GM23338 (cell line): Measurements from ENCODE around the gene NUP214. TPM values are rescaled to one million over a fixed set of nuclear protein-coding genes. Genes with fewer than 3 reads are reported as not detected.

Experiments used
- ATAC-seq: fragments of 200-7000 bp; cut with Tn5 transposase; 3 replicates; pipeline ENCODE4 v1.9.1; 2020
- DNase-seq: peaks from one replicate; pipeline ENCODE4 v3.0.0-alpha.2; 2015; ENCODE audit warnings: low spot score
- H2AFZ ChIP-seq: fragments of 200-600 bp; sonication (generic); 2 replicates; pipeline ENCODE4 v1.8.0; 2016; ENCODE audit warnings: antibody characterized with exemption, mild to moderate bottlenecking, moderate library complexity
- H3F3A ChIP-seq: fragments of 200-600 bp; sonication (generic); replicated peaks from 2 replicates; pipeline ENCODE4 v1.8.0; 2017; ENCODE audit warnings: antibody characterized with exemption, mixed run types, low read depth
- H3K27ac ChIP-seq: fragments of 200-600 bp; sonication (generic); 2 replicates; pipeline ENCODE4 v1.6.1; 2016; ENCODE audit warnings: low read depth
- H3K27me3 ChIP-seq: fragments of 200-600 bp; sonication (generic); 2 replicates; pipeline ENCODE4 v1.8.0; 2016; ENCODE audit warnings: mild to moderate bottlenecking, mixed run types, moderate library complexity; ENCODE audit not compliant: insufficient read depth
- H3K36me3 ChIP-seq: fragments of 200-600 bp; sonication (generic); 2 replicates; pipeline ENCODE4 v1.8.0; 2016; ENCODE audit warnings: mild to moderate bottlenecking; ENCODE audit not compliant: insufficient read depth
- H3K4me1 ChIP-seq: fragments of 200-600 bp; sonication (generic); 2 replicates; pipeline ENCODE4 v1.8.0; 2016; ENCODE audit warnings: mild to moderate bottlenecking, moderate library complexity; ENCODE audit not compliant: insufficient read depth
- H3K4me2 ChIP-seq: fragments of 200-600 bp; sonication (generic); 2 replicates; pipeline ENCODE4 v1.7.1; 2017; ENCODE audit warnings: mixed run types
- H3K4me3 ChIP-seq: fragments of 200-600 bp; sonication (generic); 2 replicates; pipeline ENCODE4 v1.6.1; 2016; ENCODE audit warnings: mixed run types
- H3K79me2 ChIP-seq: fragments of 200-600 bp; sonication (generic); replicated peaks from 2 replicates; pipeline ENCODE4 v1.8.0; 2017; ENCODE audit warnings: mild to moderate bottlenecking; ENCODE audit not compliant: insufficient read depth
- H3K9me2 ChIP-seq: fragments of 200-600 bp; sonication (generic); 2 replicates; pipeline ENCODE4 v1.8.0; 2017; ENCODE audit not compliant: insufficient read depth
- H4K20me1 ChIP-seq: fragments of 200-600 bp; sonication (generic); replicated peaks from 2 replicates; pipeline ENCODE4 v1.8.0; 2017; ENCODE audit warnings: mild to moderate bottlenecking; ENCODE audit not compliant: insufficient read depth
- H3K27ac Mint-ChIP-seq: 2 replicates; pipeline ENCODE4 v1.8.0; 2020; ENCODE audit warnings: inconsistent platforms, mild to moderate bottlenecking, moderate library complexity, mixed read lengths
- H3K27me3 Mint-ChIP-seq: 3 replicates; pipeline ENCODE4 v1.8.0; 2022; ENCODE audit warnings: low read depth, mild to moderate bottlenecking, moderate library complexity, mixed read lengths, inconsistent platforms; ENCODE audit not compliant: insufficient read depth, poor library complexity
- H3K36me3 Mint-ChIP-seq: 3 replicates; pipeline ENCODE4 v1.8.0; 2021; ENCODE audit warnings: low read depth, mild to moderate bottlenecking, inconsistent platforms, moderate library complexity, mixed read lengths
- H3K4me1 Mint-ChIP-seq: 3 replicates; pipeline ENCODE4 v1.8.0; 2020; ENCODE audit warnings: mild to moderate bottlenecking, inconsistent platforms, mixed read lengths
- H3K4me3 Mint-ChIP-seq: 3 replicates; pipeline ENCODE4 v1.8.0; 2021; ENCODE audit warnings: moderate library complexity, mild to moderate bottlenecking, inconsistent platforms, mixed read lengths
- H3K9me3 Mint-ChIP-seq: 3 replicates; pipeline ENCODE4 v1.8.0; 2020; ENCODE audit warnings: moderate library complexity, mild to moderate bottlenecking, inconsistent platforms, mixed read lengths
- CREB1 ChIP-seq: fragments of 250-450 bp; sonication (Bioruptor Pico); IDR thresholded peaks from 2 replicates; pipeline ENCODE4 v1.5.0; 2020; ENCODE audit warnings: low read depth, mild to moderate bottlenecking, moderate library complexity
- CTCF ChIP-seq, 2 experiments: fragments of 200-600 bp in 1 of 2; sonication (generic) in 1 of 2; conservative IDR thresholded peaks; 2 replicates each; pipeline versions ENCODE4 v1.5.1 to v1.6.1; 2016 to 2017; ENCODE audit warnings: antibody characterized with exemption in 2 of 2, low read depth in 2 of 2, mild to moderate bottlenecking in 2 of 2, moderate library complexity in 1 of 2
- ETS1 ChIP-seq: IDR thresholded peaks from 2 replicates; pipeline ENCODE4 v1.6.1; 2016; ENCODE audit warnings: antibody characterized with exemption
- EZH2 ChIP-seq: fragments of 200-600 bp; sonication (generic); IDR thresholded peaks from one replicate; pipeline ENCODE4 v1.8.0; 2017; ENCODE audit warnings: antibody characterized with exemption, mild to moderate bottlenecking, low read depth; ENCODE audit not compliant: unreplicated experiment
- NANOG ChIP-seq: IDR thresholded peaks from 2 replicates; pipeline ENCODE4 v1.6.1; 2016; ENCODE audit warnings: antibody characterized with exemption, borderline replicate concordance
- ZNF331 ChIP-seq: fragments of 250-450 bp; sonication (Bioruptor Pico); IDR thresholded peaks from 2 replicates; pipeline ENCODE4 v1.5.0; 2020; ENCODE audit warnings: low read depth, mild to moderate bottlenecking, moderate library complexity
- polyA plus RNA-seq: library from polyadenylated mRNA; unstranded; fragments of >200 nt; fragmentation: Nextera tagmentation; extraction: Ambion mirVana; gene quantifications from 2 replicates; pipeline ENCODE4 v1.2.1, GENCODE V29; 2016
- total RNA-seq: library from RNA; depleted of rRNA; stranded (reverse); fragments of >200 nt; shearing (Covaris generic); gene quantifications from 2 replicates; pipeline ENCODE4 v1.2.3, GENCODE V29; 2014
- TF ChIP-seq, protein P1 (sequence below): fragments of 250-450 bp; sonication (Bioruptor Pico); IDR thresholded peaks from 2 replicates; pipeline ENCODE4 v1.5.0; 2020; ENCODE audit warnings: mild to moderate bottlenecking, moderate library complexity

Gene NUP214
- total and polyA plus RNA-seq, 2 experiments from 2014 or later = 36.0 to 57.0 TPM

DNA sequence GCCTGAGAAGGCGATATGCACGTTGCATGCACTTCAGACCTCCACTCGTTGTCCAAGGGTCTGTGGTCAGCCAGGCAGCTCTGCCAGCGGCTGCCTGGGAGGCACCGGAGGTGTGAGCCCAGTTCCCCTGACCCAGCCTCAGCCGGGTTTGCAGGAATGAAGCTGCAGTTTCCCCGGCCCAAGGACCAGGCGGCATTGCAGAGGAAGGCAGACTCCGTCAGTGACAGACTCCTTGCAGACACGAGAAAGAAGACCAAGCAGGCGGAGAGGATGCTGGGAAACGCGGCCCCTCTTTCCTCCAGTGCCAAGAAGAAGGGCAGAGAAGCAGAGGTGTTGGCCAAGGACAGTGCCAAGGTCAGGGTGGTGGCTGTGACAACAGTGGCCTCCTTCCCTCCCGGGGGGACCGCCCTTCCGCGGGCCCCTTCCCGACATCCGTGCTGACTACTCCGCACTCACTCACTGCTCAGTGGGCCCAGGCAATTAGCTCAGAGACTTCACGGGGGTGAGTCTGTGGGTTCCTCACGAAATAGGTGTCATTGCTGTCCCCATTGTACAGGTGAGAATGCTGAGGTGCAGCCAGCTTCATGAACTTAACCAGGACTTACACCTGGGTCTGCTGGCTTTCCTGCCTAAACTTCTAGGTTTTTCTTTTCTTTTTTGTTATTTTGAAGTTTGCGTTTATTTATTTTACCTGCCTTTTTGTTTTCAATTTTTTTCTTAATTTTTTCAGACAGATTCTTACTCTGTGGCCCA, 39.8 kb upstream of the NUP214 start:
- TF ChIP-seq CREB1 (CRISPR knock-in tag) (no peak), NANOG (no peak), ETS1 (no peak), ZNF331 (CRISPR knock-in tag) (no peak), EZH2 (no peak), CTCF (conservative IDR thresholded peaks at IDR 0.05; ENCODE audit: low read depth in 2 of 2) (no peak)
- TF ChIP-seq, protein P1, sequence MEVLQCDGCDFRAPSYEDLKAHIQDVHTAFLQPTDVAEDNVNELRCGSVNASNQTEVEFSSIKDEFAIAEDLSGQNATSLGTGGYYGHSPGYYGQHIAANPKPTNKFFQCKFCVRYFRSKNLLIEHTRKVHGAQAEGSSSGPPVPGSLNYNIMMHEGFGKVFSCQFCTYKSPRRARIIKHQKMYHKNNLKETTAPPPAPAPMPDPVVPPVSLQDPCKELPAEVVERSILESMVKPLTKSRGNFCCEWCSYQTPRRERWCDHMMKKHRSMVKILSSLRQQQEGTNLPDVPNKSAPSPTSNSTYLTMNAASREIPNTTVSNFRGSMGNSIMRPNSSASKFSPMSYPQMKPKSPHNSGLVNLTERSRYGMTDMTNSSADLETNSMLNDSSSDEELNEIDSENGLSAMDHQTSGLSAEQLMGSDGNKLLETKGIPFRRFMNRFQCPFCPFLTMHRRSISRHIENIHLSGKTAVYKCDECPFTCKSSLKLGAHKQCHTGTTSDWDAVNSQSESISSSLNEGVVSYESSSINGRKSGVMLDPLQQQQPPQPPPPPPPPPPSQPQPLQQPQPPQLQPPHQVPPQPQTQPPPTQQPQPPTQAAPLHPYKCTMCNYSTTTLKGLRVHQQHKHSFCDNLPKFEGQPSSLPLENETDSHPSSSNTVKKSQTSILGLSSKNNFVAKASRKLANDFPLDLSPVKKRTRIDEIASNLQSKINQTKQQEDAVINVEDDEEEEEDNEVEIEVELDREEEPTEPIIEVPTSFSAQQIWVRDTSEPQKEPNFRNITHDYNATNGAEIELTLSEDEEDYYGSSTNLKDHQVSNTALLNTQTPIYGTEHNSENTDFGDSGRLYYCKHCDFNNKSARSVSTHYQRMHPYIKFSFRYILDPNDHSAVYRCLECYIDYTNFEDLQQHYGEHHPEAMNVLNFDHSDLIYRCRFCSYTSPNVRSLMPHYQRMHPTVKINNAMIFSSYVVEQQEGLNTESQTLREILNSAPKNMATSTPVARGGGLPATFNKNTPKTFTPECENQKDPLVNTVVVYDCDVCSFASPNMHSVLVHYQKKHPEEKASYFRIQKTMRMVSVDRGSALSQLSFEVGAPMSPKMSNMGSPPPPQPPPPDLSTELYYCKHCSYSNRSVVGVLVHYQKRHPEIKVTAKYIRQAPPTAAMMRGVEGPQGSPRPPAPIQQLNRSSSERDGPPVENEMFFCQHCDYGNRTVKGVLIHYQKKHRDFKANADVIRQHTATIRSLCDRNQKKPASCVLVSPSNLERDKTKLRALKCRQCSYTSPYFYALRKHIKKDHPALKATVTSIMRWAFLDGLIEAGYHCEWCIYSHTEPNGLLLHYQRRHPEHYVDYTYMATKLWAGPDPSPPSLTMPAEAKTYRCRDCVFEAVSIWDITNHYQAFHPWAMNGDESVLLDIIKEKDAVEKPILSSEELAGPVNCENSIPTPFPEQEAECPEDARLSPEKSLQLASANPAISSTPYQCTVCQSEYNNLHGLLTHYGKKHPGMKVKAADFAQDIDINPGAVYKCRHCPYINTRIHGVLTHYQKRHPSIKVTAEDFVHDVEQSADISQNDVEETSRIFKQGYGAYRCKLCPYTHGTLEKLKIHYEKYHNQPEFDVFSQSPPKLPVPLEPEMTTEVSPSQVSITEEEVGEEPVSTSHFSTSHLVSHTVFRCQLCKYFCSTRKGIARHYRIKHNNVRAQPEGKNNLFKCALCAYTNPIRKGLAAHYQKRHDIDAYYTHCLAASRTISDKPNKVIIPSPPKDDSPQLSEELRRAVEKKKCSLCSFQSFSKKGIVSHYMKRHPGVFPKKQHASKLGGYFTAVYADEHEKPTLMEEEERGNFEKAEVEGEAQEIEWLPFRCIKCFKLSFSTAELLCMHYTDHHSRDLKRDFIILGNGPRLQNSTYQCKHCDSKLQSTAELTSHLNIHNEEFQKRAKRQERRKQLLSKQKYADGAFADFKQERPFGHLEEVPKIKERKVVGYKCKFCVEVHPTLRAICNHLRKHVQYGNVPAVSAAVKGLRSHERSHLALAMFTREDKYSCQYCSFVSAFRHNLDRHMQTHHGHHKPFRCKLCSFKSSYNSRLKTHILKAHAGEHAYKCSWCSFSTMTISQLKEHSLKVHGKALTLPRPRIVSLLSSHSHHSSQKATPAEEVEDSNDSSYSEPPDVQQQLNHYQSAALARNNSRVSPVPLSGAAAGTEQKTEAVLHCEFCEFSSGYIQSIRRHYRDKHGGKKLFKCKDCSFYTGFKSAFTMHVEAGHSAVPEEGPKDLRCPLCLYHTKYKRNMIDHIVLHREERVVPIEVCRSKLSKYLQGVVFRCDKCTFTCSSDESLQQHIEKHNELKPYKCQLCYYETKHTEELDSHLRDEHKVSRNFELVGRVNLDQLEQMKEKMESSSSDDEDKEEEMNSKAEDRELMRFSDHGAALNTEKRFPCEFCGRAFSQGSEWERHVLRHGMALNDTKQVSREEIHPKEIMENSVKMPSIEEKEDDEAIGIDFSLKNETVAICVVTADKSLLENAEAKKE (CRISPR knock-in tag) = no peak
- Histone ChIP-seq H3K79me2 (no peaks in the 10 kb centered on the region), H3K4me1 (no peaks in the 10 kb centered on the region), H4K20me1 (no peaks in the 10 kb centered on the region), H3K36me3 (no peaks in the 10 kb centered on the region), H3K4me2 (no peak overlapping the region), H3K4me3 (no peak overlapping the region), H2AFZ (no peak overlapping the region), H3K27ac (no peak overlapping the region), H3F3A (0 out of 2 replicates have a peak, but pooled peaks cover 2% of the 10 kb centered on the region), H3K27me3 (no peaks in the 10 kb centered on the region), H3K9me2 (no peaks in the 10 kb centered on the region)
- Mint-ChIP-seq H3K36me3 (no peaks in the 10 kb centered on the region), H3K4me1 (no peaks in the 10 kb centered on the region; the same call in 2 of the 3 replicates), H3K27ac (no peak overlapping the region), H3K4me3 (no peak overlapping the region), H3K9me3 (no peaks in the 10 kb centered on the region), H3K27me3 (peaks cover 5% of the 10 kb centered on the region)
- ATAC-seq (no peak), DNase-seq (no peak)
